PC-9 (cell line): ENCODE data around the gene COL24A1. TPM values are rescaled to one million over a fixed set of nuclear protein-coding genes. Genes with fewer than 3 reads are reported as not detected.
"Not testable (repeated sequence)": the region's sequence is repeated elsewhere in the genome, so short reads cannot be mapped to it uniquely, and the experiment has no call there.

Experiments used
- BruUV-seq: library from RNA; stranded (reverse); fragments of 400-500 nt; replicated peaks from 2 replicates; lab custom pipeline; 2021; lab: Mats Ljungman, UMichigan
- CTCF ChIA-PET: fragments of 300-600 bp; sonication (Branson Sonifier 250); formaldehyde crosslinking; loops from one replicate; lab custom pipeline; 2022; ENCODE audit warnings: antibody characterized with exemption; lab: Charles Lee
- POLR2A ChIA-PET: fragments of 300-600 bp; sonication (Branson Sonifier 250); formaldehyde crosslinking; loops from one replicate; lab custom pipeline; 2022; ENCODE audit warnings: antibody characterized with exemption; ENCODE audit not compliant: unreplicated experiment; lab: Charles Lee
- DNase-seq, 2 experiments: peaks; one replicate each; pipeline versions ENCODE4 v3.0.0 to v3.0.0-alpha.2; 2015 to 2022; ENCODE audit warnings: mixed read lengths in 1 of 2
- H2AFZ ChIP-seq: fragments of 200-600 bp; sonication (generic); 2 replicates; pipeline ENCODE4 v1.8.1; 2017; ENCODE audit warnings: antibody characterized with exemption
- H3F3A ChIP-seq: fragments of 200-600 bp; sonication (generic); 2 replicates; pipeline ENCODE4 v1.8.1; 2017; ENCODE audit warnings: antibody characterized with exemption, mild to moderate bottlenecking, low read depth; ENCODE audit not compliant: insufficient read depth
- H3K27ac ChIP-seq: fragments of 200-600 bp; sonication (generic); 2 replicates; pipeline ENCODE4 v1.6.1; 2016; ENCODE audit warnings: mixed run types
- H3K27me3 ChIP-seq: fragments of 200-600 bp; sonication (generic); 2 replicates; pipeline ENCODE4 v1.6.1; 2016; ENCODE audit warnings: low read depth, mixed run types; ENCODE audit not compliant: insufficient read depth
- H3K36me3 ChIP-seq: fragments of 200-600 bp; sonication (generic); 2 replicates; pipeline ENCODE4 v1.6.1; 2016; ENCODE audit warnings: low read depth, mixed run types
- H3K4me1 ChIP-seq: fragments of 200-600 bp; sonication (generic); replicated peaks from 2 replicates; pipeline ENCODE4 v1.6.1; 2016; ENCODE audit warnings: mixed run types; ENCODE audit not compliant: insufficient read depth
- H3K4me2 ChIP-seq: fragments of 200-600 bp; sonication (generic); 2 replicates; pipeline ENCODE4 v1.6.1; 2017; ENCODE audit warnings: mixed run types
- H3K4me3 ChIP-seq: fragments of 200-600 bp; sonication (generic); 2 replicates; pipeline ENCODE4 v1.6.1; 2016; ENCODE audit warnings: mixed run types
- H3K79me2 ChIP-seq: fragments of 200-600 bp; sonication (generic); 2 replicates; pipeline ENCODE4 v1.6.1; 2017; ENCODE audit warnings: low read depth, mixed run types
- H3K9me2 ChIP-seq: fragments of 200-600 bp; sonication (generic); 2 replicates; pipeline ENCODE4 v1.8.1; 2017; ENCODE audit warnings: mild to moderate bottlenecking; ENCODE audit not compliant: insufficient read depth
- H3K9me3 ChIP-seq: fragments of 200-600 bp; sonication (generic); 2 replicates; pipeline ENCODE4 v1.8.1; 2016; ENCODE audit warnings: low read depth; ENCODE audit not compliant: insufficient read depth
- H4K20me1 ChIP-seq: fragments of 200-600 bp; sonication (generic); 2 replicates; pipeline ENCODE4 v1.8.1; 2017; ENCODE audit not compliant: insufficient read depth
- EZH2 ChIP-seq: fragments of 200-600 bp; sonication (generic); IDR thresholded peaks from 2 replicates; pipeline ENCODE4 v1.8.0; 2017; ENCODE audit warnings: antibody characterized with exemption, low read depth
- intact Hi-C: fragments of 100-400 bp; cut with micrococcal nuclease; formaldehyde crosslinking; loops from one replicate; pipeline ENCODE4 v1.10.0; 2022; ENCODE audit not compliant: unreplicated experiment
- total RNA-seq: library from RNA; stranded (reverse); gene quantifications from 2 replicates; pipeline ENCODE4 v1.2.3, GENCODE V29; 2021
- TF ChIP-seq, protein P1 (sequence below): fragments of 200-600 bp; sonication (generic); conservative IDR thresholded peaks from 2 replicates; pipeline ENCODE4 v1.6.1; 2017; ENCODE audit warnings: mixed run types, antibody characterized with exemption, mild to moderate bottlenecking, moderate library complexity

Gene COL24A1
- total RNA-seq, 1 experiment from 2014 or later = 0.15 TPM

DNA sequence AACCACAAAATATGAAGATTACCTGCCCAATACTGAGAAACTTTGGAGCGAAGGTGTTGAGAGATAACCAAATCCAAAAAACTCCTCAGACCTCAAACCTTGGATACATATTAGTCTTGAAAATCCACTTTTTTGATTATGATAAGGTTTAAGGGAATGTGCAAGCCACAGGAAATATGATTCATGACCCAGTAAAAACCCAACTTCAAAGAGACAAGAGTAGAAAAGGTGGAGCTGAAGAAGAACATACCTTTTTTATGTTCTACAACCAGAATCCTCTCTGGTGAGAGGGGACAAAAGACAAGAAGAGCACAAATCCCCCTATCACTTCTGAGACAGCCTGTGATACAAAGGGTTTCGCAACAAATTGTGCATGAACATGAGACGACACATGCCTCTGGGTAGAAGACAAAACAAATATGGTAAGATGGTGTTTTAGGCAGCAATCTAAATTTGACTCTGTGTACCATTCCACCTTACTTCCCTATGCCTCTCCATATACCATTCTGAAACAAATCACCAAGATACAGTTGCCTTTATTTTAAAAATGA, 37.3 kb downstream of the COL24A1 start:
- TF ChIP-seq, protein P1, sequence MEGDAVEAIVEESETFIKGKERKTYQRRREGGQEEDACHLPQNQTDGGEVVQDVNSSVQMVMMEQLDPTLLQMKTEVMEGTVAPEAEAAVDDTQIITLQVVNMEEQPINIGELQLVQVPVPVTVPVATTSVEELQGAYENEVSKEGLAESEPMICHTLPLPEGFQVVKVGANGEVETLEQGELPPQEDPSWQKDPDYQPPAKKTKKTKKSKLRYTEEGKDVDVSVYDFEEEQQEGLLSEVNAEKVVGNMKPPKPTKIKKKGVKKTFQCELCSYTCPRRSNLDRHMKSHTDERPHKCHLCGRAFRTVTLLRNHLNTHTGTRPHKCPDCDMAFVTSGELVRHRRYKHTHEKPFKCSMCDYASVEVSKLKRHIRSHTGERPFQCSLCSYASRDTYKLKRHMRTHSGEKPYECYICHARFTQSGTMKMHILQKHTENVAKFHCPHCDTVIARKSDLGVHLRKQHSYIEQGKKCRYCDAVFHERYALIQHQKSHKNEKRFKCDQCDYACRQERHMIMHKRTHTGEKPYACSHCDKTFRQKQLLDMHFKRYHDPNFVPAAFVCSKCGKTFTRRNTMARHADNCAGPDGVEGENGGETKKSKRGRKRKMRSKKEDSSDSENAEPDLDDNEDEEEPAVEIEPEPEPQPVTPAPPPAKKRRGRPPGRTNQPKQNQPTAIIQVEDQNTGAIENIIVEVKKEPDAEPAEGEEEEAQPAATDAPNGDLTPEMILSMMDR = no peak
- TF ChIP-seq EZH2 = no peak
- ChIA-PET POLR2A (no interaction called here), CTCF (no interaction called here)
- H3K79me2 ChIP-seq = no peaks in the 10 kb centered on the region
- no peak overlapping the region for H3K4me2 ChIP-seq
- no peaks in the 10 kb centered on the region for H3K9me3 ChIP-seq
- BruUV-seq = no TSS peak
- no peaks in the 10 kb centered on the region for H3K27me3 ChIP-seq
- 0 out of 2 replicates have a peak, but pooled peaks cover 3% of the 10 kb centered on the region for H3K9me2 ChIP-seq
- DNase-seq = no peak
- no peak overlapping the region for H3K27ac ChIP-seq
- H3K4me1 ChIP-seq = no peaks in the 10 kb centered on the region
- no peak overlapping the region for H3K4me3 ChIP-seq
- no peaks in the 10 kb centered on the region for H3K36me3 ChIP-seq
- no peaks in the 10 kb centered on the region for H4K20me1 ChIP-seq
- no peaks in the 10 kb centered on the region; the same call in 1 of the 2 replicates for H3F3A ChIP-seq
- no peak overlapping the region for H2AFZ ChIP-seq
- intact Hi-C loops = no loop called here

DNA sequence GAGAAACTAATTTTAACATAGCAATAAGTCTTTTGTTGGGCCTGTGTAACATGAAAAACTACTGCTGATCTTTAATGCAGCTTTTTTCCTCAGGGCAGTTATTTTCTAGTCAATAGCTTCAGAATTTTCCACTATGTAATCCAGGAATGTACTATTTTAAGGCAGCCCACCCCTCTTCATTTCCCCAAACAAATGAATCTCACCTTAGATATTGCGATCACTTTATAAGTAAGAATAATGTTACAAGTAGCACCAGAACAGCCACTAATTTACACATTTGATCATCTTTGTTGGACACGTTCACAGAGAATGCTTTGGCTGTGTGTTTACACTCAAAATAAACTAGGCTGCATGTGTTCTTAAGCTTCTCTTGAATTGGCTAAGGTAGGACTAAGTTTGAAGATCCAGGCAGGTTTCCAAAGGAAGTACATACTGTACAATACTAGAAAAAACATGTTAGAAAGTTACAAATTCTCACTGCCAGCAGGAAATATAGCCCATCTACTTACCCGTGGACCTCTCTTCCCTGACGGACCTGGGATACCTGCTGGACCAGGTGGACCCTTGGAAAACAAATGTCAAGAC, 41.7 kb downstream of the COL24A1 start:
- intact Hi-C loops = no loop called here
- H3K27me3 ChIP-seq = no peaks in the 10 kb centered on the region
- no peaks in the 10 kb centered on the region for H3K4me1 ChIP-seq
- H3K4me2 ChIP-seq = no peak overlapping the region
- no peak overlapping the region; the same call in 1 of the 2 replicates for H2AFZ ChIP-seq
- no peaks in the 10 kb centered on the region for H3K36me3 ChIP-seq
- H3K79me2 ChIP-seq = no peaks in the 10 kb centered on the region
- no TSS peak for BruUV-seq
- no peaks in the 10 kb centered on the region for H4K20me1 ChIP-seq
- TF ChIP-seq EZH2 = no peak
- TF ChIP-seq, protein P1 = no peak
- no peak overlapping the region for H3K4me3 ChIP-seq
- no peak overlapping the region for H3K27ac ChIP-seq
- no peak for DNase-seq
- no peaks in the 10 kb centered on the region; the same call in 1 of the 2 replicates for H3F3A ChIP-seq
- CTCF ChIA-PET = no interaction called here
- H3K9me3 ChIP-seq = no peaks in the 10 kb centered on the region
- 0 out of 2 replicates have a peak, but pooled peaks cover 3% of the 10 kb centered on the region for H3K9me2 ChIP-seq
- POLR2A ChIA-PET = no interaction called here

DNA sequence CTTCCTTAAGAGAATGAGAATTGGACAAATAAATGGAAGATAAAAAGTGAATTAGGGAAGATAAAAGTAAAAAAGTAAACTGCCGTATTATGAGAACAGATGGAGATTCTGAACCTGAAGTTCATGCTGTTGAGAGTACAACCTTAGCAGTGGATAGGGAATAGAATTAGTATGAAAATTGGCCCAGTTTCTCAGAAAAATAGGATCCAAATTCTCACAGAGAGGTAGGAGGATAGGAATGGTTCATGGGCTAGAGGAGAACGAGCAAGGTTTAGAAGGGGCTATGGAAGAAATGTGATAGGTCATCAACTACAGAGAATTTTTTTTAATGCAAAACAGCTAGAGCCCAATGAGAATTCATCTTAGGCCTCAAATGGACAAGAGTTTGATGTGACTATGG, 42.3 kb downstream of the COL24A1 start:
- Histone ChIP-seq H4K20me1 (no peaks in the 10 kb centered on the region), H3K79me2 (no peaks in the 10 kb centered on the region), H3K27ac (no peak overlapping the region), H3K4me3 (no peak overlapping the region), H3K9me3 (no peaks in the 10 kb centered on the region), H3K4me1 (no peaks in the 10 kb centered on the region), H2AFZ (no peak overlapping the region), H3K9me2 (0 out of 2 replicates have a peak, but pooled peaks cover 3% of the 10 kb centered on the region), H3K4me2 (no peak overlapping the region), H3F3A (no peaks in the 10 kb centered on the region; the same call in 1 of the 2 replicates), H3K36me3 (no peaks in the 10 kb centered on the region), H3K27me3 (no peaks in the 10 kb centered on the region)
- no peak for DNase-seq
- TF ChIP-seq, protein P1 = no peak
- no peak for TF ChIP-seq EZH2
- CTCF ChIA-PET = no interaction called here
- intact Hi-C loops = no loop called here
- POLR2A ChIA-PET = interaction anchor here (0.7 kb wide), 2 partner anchors 15 to 151 kb away, joined by 34 to 39 read pairs; no protein-coding TSS in a partner anchor
- BruUV-seq = no TSS peak

DNA sequence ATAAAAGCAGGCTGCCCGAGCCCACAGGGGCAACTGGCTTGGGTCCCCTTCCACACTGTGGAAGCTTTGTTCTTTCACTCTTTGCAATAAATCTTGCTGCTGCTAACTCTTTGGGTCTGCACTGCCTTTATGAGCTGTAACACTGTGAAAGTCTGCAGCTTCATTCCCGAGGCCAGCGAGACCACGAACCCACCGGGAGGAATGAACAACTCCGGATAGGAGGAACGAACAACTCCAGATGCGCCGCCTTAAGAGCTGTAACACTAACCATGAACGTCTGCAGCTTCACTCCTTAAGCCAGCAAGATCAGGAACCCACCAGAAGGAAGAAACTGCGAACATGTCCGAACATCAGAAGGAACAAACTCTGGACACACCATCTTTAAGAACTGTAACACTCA, 45.0 kb downstream of the COL24A1 start:
- POLR2A ChIA-PET, CTCF ChIA-PET, H2AFZ ChIP-seq, H3F3A ChIP-seq, H3K4me1 ChIP-seq, H3K27me3 ChIP-seq, H3K4me2 ChIP-seq, H3K9me3 ChIP-seq, H3K79me2 ChIP-seq, H3K4me3 ChIP-seq, DNase-seq, H3K27ac ChIP-seq, intact Hi-C loops, H4K20me1 ChIP-seq, H3K36me3 ChIP-seq, H3K9me2 ChIP-seq, BruUV-seq: not testable (repeated sequence)
